Activated CD4-positive, alpha-beta T cell treated with anti-CD3 and anti-CD28 coated beads for 36 hours (primary cell): ENCODE results near the gene B4GALT5. TPM values are rescaled to one million over a fixed set of nuclear protein-coding genes. Genes with fewer than 3 reads are reported as not detected.

Source experiments
- ATAC-seq: fragments of 200-7000 bp; cut with Tn5 transposase; one replicate; pipeline ENCODE4 v1.10.0; 2021; ENCODE audit warnings: mild to moderate bottlenecking, moderate library complexity
- CTCF ChIA-PET: fragments of 350-600 bp; sonication (Branson Sonifier 250); formaldehyde crosslinking; loops from one replicate; lab custom pipeline; 2021; ENCODE audit warnings: antibody characterized with exemption; lab: Charles Lee
- POLR2A ChIA-PET: fragments of 350-600 bp; sonication (Branson Sonifier 250); formaldehyde crosslinking; loops from one replicate; lab custom pipeline; 2021; ENCODE audit warnings: antibody characterized with exemption, inconsistent platforms; lab: Charles Lee
- DNase-seq: peaks from one replicate; pipeline ENCODE4 v3.0.0-alpha.2; 2020
- H3K27ac Mint-ChIP-seq: one replicate; pipeline ENCODE4 v1.8.0; 2021; ENCODE audit warnings: mixed read lengths
- H3K27me3 Mint-ChIP-seq: one replicate; pipeline ENCODE4 v1.8.0; 2021; ENCODE audit warnings: mixed read lengths
- H3K36me3 Mint-ChIP-seq: one replicate; pipeline ENCODE4 v1.8.0; 2021; ENCODE audit warnings: low read depth, mixed read lengths
- H3K4me1 Mint-ChIP-seq: one replicate; pipeline ENCODE4 v1.8.0; 2021; ENCODE audit warnings: mixed read lengths
- H3K4me3 Mint-ChIP-seq: one replicate; pipeline ENCODE4 v1.8.0; 2021; ENCODE audit warnings: mild to moderate bottlenecking, moderate library complexity, mixed read lengths
- H3K9me3 Mint-ChIP-seq: one replicate; pipeline ENCODE4 v1.8.0; 2021; ENCODE audit warnings: low read depth, mixed read lengths
- intact Hi-C, 2 experiments: fragments of 100-400 bp; cut with DNase I in 1 of 2; cut with micrococcal nuclease in 1 of 2; formaldehyde crosslinking; loops; one replicate each; pipeline versions ENCODE4 v1.14.2 to v1.15.1; 2022 to 2024; cut with DNase I, micrococcal nuclease
- total RNA-seq, 2 experiments: library from RNA; stranded (reverse); gene quantifications; one replicate each; pipeline ENCODE4 v1.2.3, GENCODE V29; 2021

The B4GALT5 gene
- total RNA-seq, 2 experiments from 2014 or later = 18.6 to 19.6 TPM

DNA sequence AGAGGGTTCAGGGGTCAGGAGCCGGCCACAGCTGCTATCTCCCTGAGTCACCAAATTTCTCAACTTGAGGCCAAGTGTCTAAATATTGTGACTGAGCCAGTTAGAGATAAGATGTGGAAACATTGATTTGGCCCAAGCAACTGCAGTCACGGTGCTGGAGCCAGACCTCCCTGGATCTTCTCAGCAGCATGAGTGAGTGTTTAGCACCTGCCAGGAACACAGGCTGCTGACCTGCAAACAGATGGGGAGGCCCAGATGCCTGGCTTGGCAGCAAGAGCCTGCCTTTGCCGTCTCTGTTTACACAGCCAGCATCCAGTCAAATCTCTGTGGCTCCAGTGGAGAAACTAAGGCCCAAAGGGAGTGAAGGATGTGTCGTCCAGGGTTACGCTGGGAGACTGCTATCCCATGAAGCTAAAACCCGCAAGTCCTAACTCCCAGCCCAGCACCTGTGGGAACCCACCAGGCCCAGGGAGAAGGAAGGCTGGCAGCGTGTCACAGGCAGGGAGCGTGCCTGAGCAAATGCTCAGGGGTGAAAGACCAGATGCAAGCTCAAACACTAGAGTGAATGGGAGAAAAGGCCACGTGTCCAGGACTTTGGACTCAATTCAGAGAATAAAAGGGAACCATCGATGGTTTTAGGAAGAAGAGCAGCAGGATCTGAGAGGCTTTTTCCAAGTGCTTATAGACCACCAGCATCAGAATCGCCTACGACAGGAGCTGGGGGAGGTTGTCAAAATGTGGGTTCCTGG, 129.8 kb downstream of the B4GALT5 start:
- no peak overlapping the region for H3K4me3 Mint-ChIP-seq
- H3K27ac Mint-ChIP-seq = no peak overlapping the region
- peaks cover 2% of the 10 kb centered on the region for H3K9me3 Mint-ChIP-seq
- DNase-seq = no peak
- H3K36me3 Mint-ChIP-seq = no peaks in the 10 kb centered on the region
- intact Hi-C loops = no loop called here
- H3K27me3 Mint-ChIP-seq = peaks cover 6% of the 10 kb centered on the region
- ChIA-PET CTCF (no interaction called here), POLR2A (no interaction called here)
- ATAC-seq = no peak
- peaks cover 3% of the 10 kb centered on the region for H3K4me1 Mint-ChIP-seq

DNA sequence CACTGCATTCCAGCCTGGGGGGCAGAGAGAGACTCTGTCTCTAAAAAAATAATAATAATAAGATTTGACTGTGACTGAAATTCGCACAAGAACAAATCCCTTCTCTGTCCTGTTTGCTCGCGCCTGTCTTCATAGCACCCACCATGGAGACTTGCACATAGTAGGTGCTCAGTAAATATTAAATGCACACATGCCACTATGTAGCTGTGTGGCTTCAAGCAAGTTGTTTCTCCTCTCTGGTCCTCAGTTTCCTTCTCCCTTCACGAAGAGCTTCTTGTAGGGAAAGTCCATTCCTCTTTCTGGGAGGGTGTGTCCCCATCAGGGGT, 130.4 kb downstream of the B4GALT5 start:
- ChIA-PET POLR2A (no interaction called here), CTCF (interaction anchor here (1.0 kb wide), 1 partner anchor 39 kb away, joined by 3 read pairs; no protein-coding TSS in a partner anchor)
- Mint-ChIP-seq H3K9me3 (peaks cover 2% of the 10 kb centered on the region), H3K36me3 (no peaks in the 10 kb centered on the region), H3K27me3 (peaks cover 8% of the 10 kb centered on the region), H3K27ac (no peak overlapping the region), H3K4me1 (no peaks in the 10 kb centered on the region), H3K4me3 (no peak overlapping the region)
- DNase-seq = no peak
- intact Hi-C loops = no loop called here
- ATAC-seq = no peak

Other genes starting within 250 kb of the B4GALT5 start
- not detected for gene KCNB1, start 231.2 kb downstream of the B4GALT5 start, total RNA-seq
- under 1 TPM; 0.21 to 0.43 TPM for gene PTGIS, start 145.7 kb downstream of the B4GALT5 start, total RNA-seq
- gene SLC9A8, start 99.0 kb upstream of the B4GALT5 start, total RNA-seq = 10 to 100 TPM; 12.6 to 16.7 TPM
- gene SPATA2, start 201.7 kb upstream of the B4GALT5 start, total RNA-seq = 10 to 100 TPM in 1 of 2 experiments, 1 to 10 TPM in 1; 8.7 to 10.1 TPM
- 10 to 100 TPM; 47.5 to 66.6 TPM for gene RNF114, start 222.5 kb upstream of the B4GALT5 start, total RNA-seq